HEK293 (cell line): ENCODE data around the gene IRS2.

Experiments used
- KLF9 ChIP-seq: fragments of 450-650 bp; formaldehyde crosslinking; IDR thresholded peaks from 2 replicates; pipeline ENCODE4 v1.5.1; 2016; ENCODE audit warnings: missing biosample characterization, missing genetic modification characterization, low read depth
- REST ChIP-seq: fragments of 450-650 bp; formaldehyde crosslinking; IDR thresholded peaks from 2 replicates; pipeline ENCODE4 v1.5.1; 2016; ENCODE audit warnings: missing biosample characterization, missing genetic modification characterization
- SP2 ChIP-seq: fragments of 450-650 bp; formaldehyde crosslinking; IDR thresholded peaks from 2 replicates; pipeline ENCODE4 v1.5.1; 2016; ENCODE audit warnings: missing biosample characterization, missing genetic modification characterization
- ZBTB17 ChIP-seq: fragments of 450-650 bp; formaldehyde crosslinking; IDR thresholded peaks from 2 replicates; pipeline ENCODE4 v1.5.1; 2016; ENCODE audit warnings: missing biosample characterization, missing genetic modification characterization
- ZBTB8A ChIP-seq: fragments of 450-650 bp; formaldehyde crosslinking; IDR thresholded peaks from 2 replicates; pipeline ENCODE4 v1.5.1; 2016; ENCODE audit warnings: missing biosample characterization, missing genetic modification characterization
- ZNF10 ChIP-seq: fragments of 450-650 bp; formaldehyde crosslinking; IDR thresholded peaks from 2 replicates; pipeline ENCODE4 v1.5.1; 2017; ENCODE audit warnings: missing biosample characterization, missing genetic modification characterization
- ZNF132 ChIP-seq: fragments of 450-650 bp; formaldehyde crosslinking; IDR thresholded peaks from 2 replicates; pipeline ENCODE4 v1.5.1; 2017; ENCODE audit warnings: missing biosample characterization, missing genetic modification characterization, borderline replicate concordance
- ZNF239 ChIP-seq: fragments of 450-650 bp; formaldehyde crosslinking; IDR thresholded peaks from 2 replicates; pipeline ENCODE4 v1.5.1; 2016; ENCODE audit warnings: missing biosample characterization, missing genetic modification characterization
- TF ChIP-seq, protein P1 (sequence below): fragments of 450-650 bp; formaldehyde crosslinking; IDR thresholded peaks from 2 replicates; pipeline ENCODE4 v1.5.1; 2016; ENCODE audit warnings: missing biosample characterization, missing genetic modification characterization
- TF ChIP-seq, protein P2 (sequence below): fragments of 450-650 bp; formaldehyde crosslinking; IDR thresholded peaks from 2 replicates; pipeline ENCODE4 v1.5.1; 2016; ENCODE audit warnings: missing biosample characterization, missing genetic modification characterization
- TF ChIP-seq, protein P3 (sequence below): fragments of 450-650 bp; formaldehyde crosslinking; IDR thresholded peaks from 2 replicates; pipeline ENCODE4; 2016; ENCODE audit warnings: missing biosample characterization, missing genetic modification characterization
- TF ChIP-seq, protein P4 (sequence below): fragments of 450-650 bp; formaldehyde crosslinking; IDR thresholded peaks from 2 replicates; pipeline ENCODE4 v1.5.1; 2017; ENCODE audit warnings: missing biosample characterization, missing genetic modification characterization

GRCh38 chr13:109773276-109773675, 13.1 kb downstream of the IRS2 start:
- TF ChIP-seq, protein P1, sequence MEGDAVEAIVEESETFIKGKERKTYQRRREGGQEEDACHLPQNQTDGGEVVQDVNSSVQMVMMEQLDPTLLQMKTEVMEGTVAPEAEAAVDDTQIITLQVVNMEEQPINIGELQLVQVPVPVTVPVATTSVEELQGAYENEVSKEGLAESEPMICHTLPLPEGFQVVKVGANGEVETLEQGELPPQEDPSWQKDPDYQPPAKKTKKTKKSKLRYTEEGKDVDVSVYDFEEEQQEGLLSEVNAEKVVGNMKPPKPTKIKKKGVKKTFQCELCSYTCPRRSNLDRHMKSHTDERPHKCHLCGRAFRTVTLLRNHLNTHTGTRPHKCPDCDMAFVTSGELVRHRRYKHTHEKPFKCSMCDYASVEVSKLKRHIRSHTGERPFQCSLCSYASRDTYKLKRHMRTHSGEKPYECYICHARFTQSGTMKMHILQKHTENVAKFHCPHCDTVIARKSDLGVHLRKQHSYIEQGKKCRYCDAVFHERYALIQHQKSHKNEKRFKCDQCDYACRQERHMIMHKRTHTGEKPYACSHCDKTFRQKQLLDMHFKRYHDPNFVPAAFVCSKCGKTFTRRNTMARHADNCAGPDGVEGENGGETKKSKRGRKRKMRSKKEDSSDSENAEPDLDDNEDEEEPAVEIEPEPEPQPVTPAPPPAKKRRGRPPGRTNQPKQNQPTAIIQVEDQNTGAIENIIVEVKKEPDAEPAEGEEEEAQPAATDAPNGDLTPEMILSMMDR = no peak
- TF ChIP-seq, protein P2, sequence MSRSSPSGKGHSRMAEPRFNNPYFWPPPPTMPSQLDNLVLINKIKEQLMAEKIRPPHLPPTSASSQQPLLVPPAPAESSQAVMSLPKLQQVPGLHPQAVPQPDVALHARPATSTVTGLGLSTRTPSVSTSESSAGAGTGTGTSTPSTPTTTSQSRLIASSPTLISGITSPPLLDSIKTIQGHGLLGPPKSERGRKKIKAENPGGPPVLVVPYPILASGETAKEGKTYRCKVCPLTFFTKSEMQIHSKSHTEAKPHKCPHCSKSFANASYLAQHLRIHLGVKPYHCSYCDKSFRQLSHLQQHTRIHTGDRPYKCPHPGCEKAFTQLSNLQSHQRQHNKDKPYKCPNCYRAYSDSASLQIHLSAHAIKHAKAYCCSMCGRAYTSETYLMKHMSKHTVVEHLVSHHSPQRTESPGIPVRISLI (tag by site-specific recombination) = no peak
- TF ChIP-seq ZNF239 (tag by site-specific recombination) (no peak), REST (tag by site-specific recombination) (no peak), ZNF132 (tag by site-specific recombination) (no peak), KLF9 (tag by site-specific recombination) (no peak), ZBTB8A (tag by site-specific recombination) (no peak), ZNF10 (tag by site-specific recombination) (no peak), ZBTB17 (tag by site-specific recombination) (no peak), SP2 (tag by site-specific recombination) (no peak)
- TF ChIP-seq, protein P3, sequence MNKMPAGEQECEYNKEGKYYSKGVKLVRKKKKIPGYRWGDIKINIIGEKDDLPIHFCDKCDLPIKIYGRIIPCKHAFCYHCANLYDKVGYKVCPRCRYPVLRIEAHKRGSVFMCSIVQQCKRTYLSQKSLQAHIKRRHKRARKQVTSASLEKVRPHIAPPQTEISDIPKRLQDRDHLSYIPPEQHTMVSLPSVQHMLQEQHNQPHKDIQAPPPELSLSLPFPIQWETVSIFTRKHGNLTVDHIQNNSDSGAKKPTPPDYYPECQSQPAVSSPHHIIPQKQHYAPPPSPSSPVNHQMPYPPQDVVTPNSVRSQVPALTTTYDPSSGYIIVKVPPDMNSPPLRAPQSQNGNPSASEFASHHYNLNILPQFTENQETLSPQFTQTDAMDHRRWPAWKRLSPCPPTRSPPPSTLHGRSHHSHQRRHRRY (tag by site-specific recombination) = no peak
- TF ChIP-seq, protein P4, sequence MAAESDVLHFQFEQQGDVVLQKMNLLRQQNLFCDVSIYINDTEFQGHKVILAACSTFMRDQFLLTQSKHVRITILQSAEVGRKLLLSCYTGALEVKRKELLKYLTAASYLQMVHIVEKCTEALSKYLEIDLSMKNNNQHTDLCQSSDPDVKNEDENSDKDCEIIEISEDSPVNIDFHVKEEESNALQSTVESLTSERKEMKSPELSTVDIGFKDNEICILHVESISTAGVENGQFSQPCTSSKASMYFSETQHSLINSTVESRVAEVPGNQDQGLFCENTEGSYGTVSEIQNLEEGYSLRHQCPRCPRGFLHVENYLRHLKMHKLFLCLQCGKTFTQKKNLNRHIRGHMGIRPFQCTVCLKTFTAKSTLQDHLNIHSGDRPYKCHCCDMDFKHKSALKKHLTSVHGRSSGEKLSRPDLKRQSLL (tag by site-specific recombination) = no peak
